K562 (cell line): ENCODE measurements around the gene PSMA6. TPM values are rescaled to one million over a fixed set of nuclear protein-coding genes. Genes with fewer than 3 reads are reported as not detected.

Source experiments
- ATAC-seq: fragments of 200-7000 bp; cut with Tn5 transposase; 3 replicates; pipeline ENCODE4 v1.9.1; 2020; ENCODE audit warnings: moderate library complexity
- BruUV-seq: library from RNA; stranded (reverse); fragments of 400-500 nt; replicated peaks from 2 replicates; lab custom pipeline; 2021; lab: Mats Ljungman, UMichigan
- CTCF ChIA-PET: fragments of 300-600 bp; formaldehyde crosslinking; extraction: SDS; loops from one replicate; lab custom pipeline; 2021; ENCODE audit warnings: low intra/inter-chr PET ratio; lab: Yijun Ruan, JAX
- POLR2A ChIA-PET: fragments of 300-600, 350-650 bp; sonication (Branson Sonifier 250); formaldehyde crosslinking; extraction: SDS; loops from one replicate; lab custom pipeline; 2021; ENCODE audit warnings: antibody characterized with exemption, inconsistent platforms; lab: Yijun Ruan, JAX
- DNase-seq, 4 experiments: peaks; one replicate each; pipeline versions ENCODE4 v3.0.0 to v3.0.0-alpha.2; 2011 to 2018; ENCODE audit warnings: low spot score in 3 of 4, mixed read lengths in 3 of 4; ENCODE audit errors: extremely low read depth in 1 of 4
- FAIRE-seq: peaks from 2 replicates; lab custom pipeline; 2011; peaks lifted over from hg19 to GRCh38; lab: Jason Lieb, UNC
- H2AFZ ChIP-seq: 2 replicates; pipeline ENCODE4 v1.6.0; 2011; ENCODE audit warnings: low read depth, low read length, control low read depth, inconsistent platforms
- H3K27ac ChIP-seq: fragments of 200-600 bp; 3 replicates; pipeline ENCODE4 v1.8.0; 2011; ENCODE audit warnings: low read depth, mild to moderate bottlenecking, control low read depth, inconsistent platforms, low read length, moderate library complexity, mixed read lengths; ENCODE audit errors: extremely low read depth
- H3K27me3 ChIP-seq, 2 experiments: fragments of 300-600 bp in 1 of 2; 2 replicates in 1 of 2; 3 replicates in 1 of 2; pipeline versions ENCODE4 v1.6.0 to v1.8.0; 2011; ENCODE audit warnings: inconsistent platforms in 2 of 2, low read length in 2 of 2, mild to moderate bottlenecking in 1 of 2, mixed read lengths in 1 of 2, moderate library complexity in 1 of 2; ENCODE audit not compliant: control insufficient read depth in 2 of 2, insufficient read depth in 2 of 2
- H3K36me3 ChIP-seq: fragments of 300-600 bp; 3 replicates; pipeline ENCODE4 v1.8.0; 2011; ENCODE audit warnings: mild to moderate bottlenecking, low read length, inconsistent platforms; ENCODE audit not compliant: control insufficient read depth, insufficient read depth
- H3K4me1 ChIP-seq, 2 experiments: fragments of 200-600 bp in 1 of 2; replicated peaks in 1 of 2; 2 replicates in 1 of 2; 3 replicates in 1 of 2; pipeline versions ENCODE4 v1.5.1 to v1.8.0; 2011; ENCODE audit warnings: inconsistent platforms in 2 of 2, low read length in 2 of 2, mild to moderate bottlenecking in 1 of 2, mixed read lengths in 1 of 2, moderate library complexity in 1 of 2; ENCODE audit not compliant: control insufficient read depth in 2 of 2, insufficient read depth in 2 of 2
- H3K4me2 ChIP-seq: 2 replicates; pipeline ENCODE4 v1.6.1; 2011; ENCODE audit warnings: low read length, control low read depth, inconsistent platforms, mixed read lengths; ENCODE audit not compliant: insufficient read depth
- H3K4me3 ChIP-seq: fragments of 200-600 bp; sonication (generic), shearing (Covaris generic); 2 replicates; pipeline ENCODE4 v1.5.1; 2016; ENCODE audit warnings: control low read depth, inconsistent platforms
- H3K79me2 ChIP-seq: fragments of 200-600 bp; 3 replicates; pipeline ENCODE4 v1.8.0; 2011; ENCODE audit warnings: low read length, inconsistent platforms; ENCODE audit not compliant: control insufficient read depth, insufficient read depth
- H3K9ac ChIP-seq, 2 experiments: 2 replicates each; pipeline versions ENCODE4 v1.6.0 to v1.6.1; 2011; ENCODE audit warnings: low read depth in 2 of 2, low read length in 2 of 2, control low read depth in 1 of 2, inconsistent platforms in 1 of 2, mild to moderate bottlenecking in 1 of 2, mixed read lengths in 1 of 2; ENCODE audit not compliant: insufficient read depth in 1 of 2
- H3K9me1 ChIP-seq: one replicate; pipeline ENCODE4 v1.6.0; 2011; ENCODE audit warnings: inconsistent platforms, mild to moderate bottlenecking, low read length, moderate library complexity; ENCODE audit not compliant: control insufficient read depth, insufficient read depth
- H3K9me3 ChIP-seq: replicated peaks from 2 replicates; pipeline ENCODE4 v1.5.1; 2011; ENCODE audit warnings: low read depth, low read length, inconsistent platforms; ENCODE audit not compliant: control insufficient read depth, insufficient read depth
- H4K20me1 ChIP-seq: replicated peaks from 2 replicates; pipeline ENCODE4 v1.6.1; 2011; ENCODE audit warnings: low read length, inconsistent platforms, mixed read lengths; ENCODE audit not compliant: control insufficient read depth, insufficient read depth
- ARID4B ChIP-seq: sonication (generic); formaldehyde crosslinking; IDR thresholded peaks from 2 replicates; pipeline ENCODE4 v1.8.0; 2022; ENCODE audit warnings: mild to moderate bottlenecking, missing genetic modification reagents
- CBFA2T3 ChIP-seq: fragments of 450-650 bp; IDR thresholded peaks from 2 replicates; pipeline ENCODE4 v1.6.1; 2017
- COPS2 ChIP-seq: fragments of 450-650 bp; conservative IDR thresholded peaks from 2 replicates; pipeline ENCODE4 v1.6.1; 2016; ENCODE audit warnings: mild to moderate bottlenecking, moderate library complexity
- CREBBP ChIP-seq: IDR thresholded peaks from one replicate; pipeline ENCODE4 v1.6.1; 2012; ENCODE audit warnings: low read depth, mild to moderate bottlenecking, control low read depth, inconsistent platforms, low read length
- E2F4 ChIP-seq: sonication (generic); formaldehyde crosslinking; IDR thresholded peaks from 2 replicates; pipeline ENCODE4 v1.8.0; 2022; ENCODE audit warnings: mild to moderate bottlenecking, low read depth, missing genetic modification reagents
- ELK1 ChIP-seq: sonication (generic); formaldehyde crosslinking; IDR thresholded peaks from 2 replicates; pipeline ENCODE4 v1.8.1; 2022; ENCODE audit warnings: missing genetic modification reagents
- ETV6 ChIP-seq, 3 experiments: fragments of 150-350 bp in 1 of 3; sonication (generic) in 1 of 3; formaldehyde crosslinking in 1 of 3; IDR thresholded peaks; 2 replicates each; pipeline versions ENCODE4 v1.6.1 to v1.8.0; 2014 to 2022; ENCODE audit warnings: borderline replicate concordance in 2 of 3, low read depth in 2 of 3, antibody characterized with exemption in 1 of 3, low read length in 1 of 3, mild to moderate bottlenecking in 1 of 3, missing genetic modification reagents in 1 of 3
- HMGN3 ChIP-seq: IDR thresholded peaks from 2 replicates; pipeline ENCODE4 v1.6.1; 2011; ENCODE audit warnings: borderline replicate concordance, low read depth, mild to moderate bottlenecking, mixed read lengths, low read length; ENCODE audit not compliant: insufficient read length; ENCODE audit errors: extremely low read depth
- NCOA6 ChIP-seq: fragments of 450-650 bp; IDR thresholded peaks from 2 replicates; pipeline ENCODE4 v1.6.1; 2017; ENCODE audit warnings: mild to moderate bottlenecking
- NFXL1 ChIP-seq: fragments of 450-650 bp; formaldehyde crosslinking; IDR thresholded peaks from 2 replicates; pipeline ENCODE4 v1.4.0; 2021; ENCODE audit warnings: mild to moderate bottlenecking
- PRPF4 ChIP-seq: fragments of 200-400 bp; formaldehyde crosslinking; IDR thresholded peaks from one replicate; pipeline ENCODE4 v1.6.1; 2017; ENCODE audit warnings: low read length, low read depth, mild to moderate bottlenecking; ENCODE audit not compliant: insufficient read depth, poor library complexity, severe bottlenecking
- PTRF ChIP-seq: fragments of 450-650 bp; IDR thresholded peaks from 2 replicates; pipeline ENCODE4 v1.6.1; 2016; ENCODE audit warnings: mild to moderate bottlenecking, missing genetic modification characterization, missing compliant biosample characterization
- THRB ChIP-seq: fragments of 450-650 bp; formaldehyde crosslinking; conservative IDR thresholded peaks from 2 replicates; pipeline ENCODE4 v1.4.0; 2022; ENCODE audit warnings: mild to moderate bottlenecking, missing genetic modification characterization
- XRCC3 ChIP-seq: fragments of 450-650 bp; IDR thresholded peaks from 2 replicates; pipeline ENCODE4 v1.6.1; 2017; ENCODE audit warnings: mild to moderate bottlenecking, moderate library complexity
- ZKSCAN3 ChIP-seq: fragments of 250-450 bp; sonication (Bioruptor Pico); IDR thresholded peaks from 2 replicates; pipeline ENCODE4 v1.4.0; 2020
- WGBS: fragments of 100-300 bp; shearing (Covaris generic); methylation state at CpG from one replicate; pipeline ENCODE4 v1.1.6; 2016; ENCODE audit warnings: low coverage, mixed read lengths; ENCODE audit not compliant: insufficient coverage; ENCODE audit errors: missing lambda C conversion rate; 5-methylcytosine and 5-hydroxymethylcytosine counted together
- in situ Hi-C: fragments of 300-500 bp; cut with MboI; formaldehyde crosslinking; loops from 4 replicates; pipeline ENCODE4 v1.15.0; 2018; ENCODE audit warnings: inconsistent platforms, mixed read lengths
- intact Hi-C: fragments of 100-400 bp; cut with micrococcal nuclease; formaldehyde crosslinking; loops from 2 replicates; pipeline ENCODE4 v1.14.2; 2022
- polyA plus RNA-seq, 8 experiments: library from polyadenylated mRNA; depleted of rRNA in 4 of 8; stranded (reverse) in 5 of 8; unstranded in 3 of 8; fragments of >200 nt; fragmentation: Nextera tagmentation in 2 of 8; fragmentation: Illumina TruSeq in 1 of 8; extraction: Ambion mirVana in 2 of 8; extraction: Trizol in 1 of 8; gene quantifications; 2 replicates each; pipeline versions ENCODE4 v1.2.1 to v1.2.3, GENCODE V29; 2011 to 2014; ENCODE audit warnings: inconsistent platforms in 1 of 8, missing spikeins in 1 of 8
- total RNA-seq, 7 experiments: library from RNA; depleted of rRNA in 6 of 7; stranded (reverse); fragments of >200 nt in 6 of 7; fragmentation: Illumina TruSeq in 2 of 7; extraction: Trizol in 2 of 7; gene quantifications; 2 replicates each; pipeline versions ENCODE4 v1.2.1 to v1.2.3, GENCODE V29; 2011 to 2021; ENCODE audit warnings: low replicate concordance in 1 of 7

The PSMA6 gene
- total and polyA plus RNA-seq, 9 of the 15 experiments (the other 6 are each of a cell fraction or from before 2014, with no cell fraction given): 210 to 952 (median 288) TPM

GRCh38 chr14:35297706-35298105, 5.5 kb downstream of the PSMA6 start:
- H3K9ac ChIP-seq: no peak overlapping the region
- in situ Hi-C loops: no loop called here
- no peaks in the 10 kb centered on the region for H4K20me1 ChIP-seq
- ChIA-PET CTCF (no interaction called here), POLR2A (no interaction called here)
- BruUV-seq: no TSS peak
- H3K79me2 ChIP-seq: peaks cover 100% of the 10 kb centered on the region
- H3K4me2 ChIP-seq: no peak overlapping the region
- H3K27ac ChIP-seq: no peak overlapping the region
- ATAC-seq (no peak), DNase-seq (no peak), FAIRE-seq (no peak)
- H2AFZ ChIP-seq: no peak overlapping the region
- no peaks in the 10 kb centered on the region for H3K9me3 ChIP-seq
- WGBS: 94% methylated on average over 3 of the region's 3 CpGs
- no peak overlapping the region for H3K4me3 ChIP-seq
- H3K36me3 ChIP-seq: peaks cover 33% of the 10 kb centered on the region; the same call in 1 of the 3 replicates
- peaks cover 3% of the 10 kb centered on the region in 2 experiments; a peak in 2 of 5 replicates for H3K4me1 ChIP-seq
- no peaks in the 10 kb centered on the region for H3K27me3 ChIP-seq
- no peaks in the 10 kb centered on the region for H3K9me1 ChIP-seq
- intact Hi-C loops: no loop called here
- TF ChIP-seq CREBBP (no peak), PTRF (tag) (no peak), HMGN3 (no peak), ARID4B (no peak), PRPF4 (no peak), COPS2 (no peak), NFXL1 (CRISPR knock-in tag) (no peak), E2F4 (no peak), CBFA2T3 (no peak), NCOA6 (no peak), ELK1 (CRISPR knock-in tag) (no peak), ETV6 (IDR thresholded peaks at IDR 0.05; ENCODE audit: borderline replicate concordance in 1 of 2, low read depth in 2 of 2, low read length in 1 of 2) (no peak), ETV6 (CRISPR knock-in tag; IDR thresholded peaks at IDR 0.05; ENCODE audit: borderline replicate concordance) (no peak), THRB (CRISPR knock-in tag) (no peak), XRCC3 (no peak), ZKSCAN3 (CRISPR knock-in tag) (no peak)
